HepG2 (cell line): ENCODE results near the gene FAM32A. TPM values are rescaled to one million over a fixed set of nuclear protein-coding genes. Genes with fewer than 3 reads are reported as not detected.

Source experiments
- ADNP ChIP-seq: sonication (generic); formaldehyde crosslinking; IDR thresholded peaks from 2 replicates; pipeline ENCODE4 v1.4.0; 2020; ENCODE audit warnings: missing genetic modification reagents
- ATF3 ChIP-seq: sonication (generic); formaldehyde crosslinking; IDR thresholded peaks from 2 replicates; pipeline ENCODE4 v1.4.0; 2020; ENCODE audit warnings: missing genetic modification reagents
- BRCA1 ChIP-seq: sonication (generic); formaldehyde crosslinking; IDR thresholded peaks from 2 replicates; pipeline ENCODE4 v1.4.0; 2020; ENCODE audit warnings: missing genetic modification reagents
- CTCF ChIP-seq: sonication (generic); formaldehyde crosslinking; IDR thresholded peaks from 2 replicates; pipeline ENCODE4 v1.5.0; 2020; ENCODE audit warnings: mild to moderate bottlenecking, missing genetic modification reagents, moderate library complexity
- DPF2 ChIP-seq: sonication (generic); formaldehyde crosslinking; IDR thresholded peaks from 2 replicates; pipeline ENCODE4 v1.4.0; 2020; ENCODE audit warnings: mild to moderate bottlenecking, low read depth, missing genetic modification reagents, borderline replicate concordance
- DZIP1 ChIP-seq: sonication (generic); formaldehyde crosslinking; IDR thresholded peaks from 2 replicates; pipeline ENCODE4 v1.5.0; 2020; ENCODE audit warnings: mild to moderate bottlenecking, missing genetic modification reagents
- ELF4 ChIP-seq: sonication (generic); formaldehyde crosslinking; IDR thresholded peaks from 2 replicates; pipeline ENCODE4 v1.5.0; 2020; ENCODE audit warnings: missing genetic modification reagents, mild to moderate bottlenecking, moderate library complexity, borderline replicate concordance
- ETV5 ChIP-seq: IDR thresholded peaks from 2 replicates; pipeline ENCODE4 v1.6.1; 2018; ENCODE audit warnings: missing biosample characterization, missing genetic modification reagents, inconsistent platforms, borderline replicate concordance
- GPN1 ChIP-seq: sonication (generic); formaldehyde crosslinking; IDR thresholded peaks from 2 replicates; pipeline ENCODE4 v1.5.1; 2020; ENCODE audit warnings: missing genetic modification reagents, borderline replicate concordance
- JARID2 ChIP-seq: sonication (generic); formaldehyde crosslinking; IDR thresholded peaks from 2 replicates; pipeline ENCODE4 v1.8.1; 2023; ENCODE audit warnings: missing genetic modification reagents, inconsistent platforms; ENCODE audit not compliant: insufficient replicate concordance
- JUN ChIP-seq: sonication (generic); formaldehyde crosslinking; IDR thresholded peaks from 2 replicates; pipeline ENCODE4 v1.4.0; 2020; ENCODE audit warnings: mild to moderate bottlenecking, missing genetic modification reagents
- KAT7 ChIP-seq: IDR thresholded peaks from 2 replicates; pipeline ENCODE4 v1.6.1; 2018; ENCODE audit warnings: borderline replicate concordance, missing compliant biosample characterization
- KAT8 ChIP-seq: IDR thresholded peaks from 2 replicates; pipeline ENCODE4 v1.6.1; 2016; ENCODE audit warnings: missing genetic modification reagents, missing compliant biosample characterization
- MAX ChIP-seq: IDR thresholded peaks from 2 replicates; pipeline ENCODE4 v1.6.1; 2012; ENCODE audit warnings: inconsistent platforms
- MYPOP ChIP-seq: sonication (generic); formaldehyde crosslinking; IDR thresholded peaks from 2 replicates; pipeline ENCODE4 v1.8.1; 2023; ENCODE audit warnings: mild to moderate bottlenecking, moderate library complexity, missing genetic modification reagents
- SP1 ChIP-seq, 2 experiments: fragments of 450-650 bp in 1 of 2; sonication (generic) in 1 of 2; formaldehyde crosslinking in 1 of 2; IDR thresholded peaks; 2 replicates each; pipeline versions ENCODE4 v1.4.0 to v1.6.1; 2016 to 2020; ENCODE audit warnings: missing genetic modification reagents in 1 of 2
- SRSF4 ChIP-seq: fragments of 200-400 bp; formaldehyde crosslinking; IDR thresholded peaks from one replicate; pipeline ENCODE4 v1.6.1; 2018; ENCODE audit warnings: mild to moderate bottlenecking, low read depth, low read length, moderate library complexity; ENCODE audit not compliant: poor library complexity, severe bottlenecking
- TEAD3 ChIP-seq: optimal IDR thresholded peaks from 2 replicates; pipeline ENCODE3; 2016; ENCODE audit warnings: borderline replicate concordance
- TP53 ChIP-seq: sonication (generic); formaldehyde crosslinking; conservative IDR thresholded peaks from 2 replicates; pipeline ENCODE4 v1.4.0; 2020; ENCODE audit warnings: missing genetic modification reagents
- ZBTB21 ChIP-seq: sonication (generic); formaldehyde crosslinking; IDR thresholded peaks from 2 replicates; pipeline ENCODE4 v1.4.0; 2020; ENCODE audit warnings: missing genetic modification reagents
- ZBTB38 ChIP-seq: sonication (generic); formaldehyde crosslinking; IDR thresholded peaks from 2 replicates; pipeline ENCODE4 v1.5.1; 2020; ENCODE audit warnings: mild to moderate bottlenecking, missing genetic modification reagents
- ZNF224 ChIP-seq: sonication (generic); formaldehyde crosslinking; IDR thresholded peaks from 2 replicates; pipeline ENCODE4 v1.5.0; 2020; ENCODE audit warnings: mild to moderate bottlenecking, missing genetic modification reagents
- ZNF292 ChIP-seq: sonication (generic); formaldehyde crosslinking; IDR thresholded peaks from 2 replicates; pipeline ENCODE4 v1.8.1; 2022; ENCODE audit warnings: mild to moderate bottlenecking, low read depth, missing genetic modification reagents, borderline replicate concordance
- ZNF414 ChIP-seq: sonication (generic); formaldehyde crosslinking; IDR thresholded peaks from 2 replicates; pipeline ENCODE4 v1.5.0; 2020; ENCODE audit warnings: missing genetic modification reagents
- ZNF781 ChIP-seq: sonication (generic); formaldehyde crosslinking; IDR thresholded peaks from 2 replicates; pipeline ENCODE4 v1.5.1; 2020; ENCODE audit warnings: borderline replicate concordance, mild to moderate bottlenecking, missing genetic modification reagents; ENCODE audit errors: not compliant biosample characterization
- polyA plus RNA-seq, 8 experiments: library from polyadenylated mRNA; depleted of rRNA in 3 of 8; stranded (reverse) in 7 of 8; unstranded in 1 of 8; fragments of >200 nt; fragmentation: Illumina TruSeq in 4 of 8; extraction: Trizol in 4 of 8; gene quantifications; 2 replicates each; pipeline versions ENCODE4 v1.2.1 to v1.2.3, GENCODE V29; 2011 to 2016; ENCODE audit warnings: low read depth in 4 of 8, missing spikeins in 1 of 8, mixed read lengths in 1 of 8; ENCODE audit not compliant: insufficient read depth in 1 of 8
- total RNA-seq, 5 experiments: library from RNA; depleted of rRNA; stranded (reverse); fragments of >200 nt; fragmentation: Illumina TruSeq; extraction: Trizol; gene quantifications; 2 replicates each; pipeline ENCODE4 v1.2.3, GENCODE V29; 2016; ENCODE audit warnings: low read depth in 1 of 5

FAM32A gene
- total and polyA plus RNA-seq, 2 of the 13 experiments (the other 11 are each of a cell fraction or from before 2014, with no cell fraction given) = 85.8 to 86.2 TPM

GRCh38 chr19:16197188-16197621, 12.0 kb downstream of the FAM32A start (continued):
- no peak for TF ChIP-seq MYPOP
- no peak for TF ChIP-seq JUN (CRISPR knock-in tag)
- TF ChIP-seq MAX = no peak
- TF ChIP-seq TEAD3 = peak; percentile 22
- no peak for TF ChIP-seq GPN1 (CRISPR knock-in tag)
- TF ChIP-seq SP1 (IDR thresholded peaks at IDR 0.05) = no peak
- no peak; the same call in 1 of the 2 replicates for TF ChIP-seq SP1 (CRISPR knock-in tag; IDR thresholded peaks at IDR 0.05)
- no peak for TF ChIP-seq CTCF (CRISPR knock-in tag)
- TF ChIP-seq KAT8 = no peak
- TF ChIP-seq JARID2 (CRISPR knock-in tag) = no peak
- TF ChIP-seq ZBTB38 (CRISPR knock-in tag) = no peak
- TF ChIP-seq KAT7 (CRISPR knock-in tag) = no peak
- TF ChIP-seq DZIP1 (CRISPR knock-in tag) = 0 out of 2 replicates have a peak, but pooled peaks have one; percentile 13
- no peak for TF ChIP-seq ADNP
- TF ChIP-seq DPF2 (CRISPR knock-in tag) = no peak
- no peak for TF ChIP-seq BRCA1
- no peak for TF ChIP-seq ZBTB21 (CRISPR knock-in tag)
- no peak for TF ChIP-seq SRSF4
- no peak for TF ChIP-seq ZNF414 (CRISPR knock-in tag)
- TF ChIP-seq ZNF292 (CRISPR knock-in tag) = no peak
- TF ChIP-seq ZNF781 (CRISPR knock-in tag) = no peak
- TF ChIP-seq ZNF224 (CRISPR knock-in tag) = 0 out of 2 replicates have a peak, but pooled peaks have one; percentile 60
- no peak for TF ChIP-seq TP53 (CRISPR knock-in tag)
- 0 out of 2 replicates have a peak, but pooled peaks have one; percentile 56 for TF ChIP-seq ELF4 (CRISPR knock-in tag)
- no peak for TF ChIP-seq ETV5 (CRISPR knock-in tag)
- no peak for TF ChIP-seq ATF3
